ENCODE data around the gene KCTD5. TPM values are rescaled to one million over a fixed set of nuclear protein-coding genes. Genes with fewer than 3 reads are reported as not detected.

KCTD5 gene
- total and polyA plus RNA-seq, 2 of the 8 experiments (the other 6 are each of a cell fraction or from before 2014, with no cell fraction given) = 26.6 to 31.8 TPM

DNA sequence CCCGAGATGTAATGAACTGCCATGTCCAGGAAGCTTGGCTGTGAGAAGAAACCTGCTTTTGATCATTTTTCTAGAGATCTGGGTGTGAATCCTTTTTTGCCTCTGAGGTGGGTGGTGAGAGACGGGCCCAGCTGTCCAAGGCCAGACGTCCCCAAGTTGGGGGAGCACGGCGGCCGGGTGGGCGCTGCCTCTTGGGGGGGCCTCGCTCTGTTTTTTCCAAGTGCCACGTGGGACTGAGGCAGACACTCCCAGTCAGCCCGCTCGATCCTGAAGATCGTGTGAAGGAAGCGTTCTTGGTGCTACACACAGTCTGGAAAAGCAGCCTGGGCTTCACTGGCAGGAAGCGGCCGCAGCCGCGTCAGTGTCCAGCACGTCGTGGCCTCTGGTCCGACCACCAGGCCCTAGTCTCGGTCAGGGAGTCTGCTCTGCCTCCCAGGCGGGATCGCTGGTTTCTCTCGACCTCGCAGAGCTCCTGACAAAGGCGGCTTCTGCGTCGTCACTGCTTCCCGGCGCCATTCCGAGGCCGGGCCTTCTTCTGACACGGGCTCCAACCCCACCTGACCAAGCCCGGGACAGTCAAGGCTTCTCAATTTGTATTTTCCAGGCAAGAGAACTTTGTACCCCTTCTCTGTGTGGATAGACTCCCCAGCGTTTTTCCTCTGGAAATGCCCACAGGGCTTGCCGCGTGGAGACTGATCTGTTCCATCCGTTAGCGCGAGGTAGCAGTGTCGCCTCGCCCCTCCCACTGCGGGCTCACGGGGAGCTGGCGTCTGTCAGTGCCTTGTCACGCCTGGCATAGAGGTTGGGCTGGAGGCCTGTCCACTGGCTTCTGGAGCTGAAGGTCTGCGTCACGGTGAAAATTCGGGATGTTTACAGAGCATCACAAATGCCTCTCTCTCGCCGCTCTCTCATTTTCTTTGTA lies 25.3 kb downstream of the KCTD5 start:
- ChIA-PET POLR2A (ENCODE audit: partially characterized antibody) (interaction anchor here (0.8 to 3.4 kb wide), 4 partner anchors 9 to 61 kb away, joined by 3 to 9 read pairs (median 6); partner anchors contain the start of gene PRSS27), CTCF (ENCODE audit: partially characterized antibody) (interaction anchor here (0.6 to 1.8 kb wide), 2 partner anchors 8 to 356 kb away, joined by 3 read pairs; no protein-coding TSS in a partner anchor)
- Histone ChIP-seq H2AK5ac (ENCODE audit: low read depth, low read length) (no peak overlapping the region), H3K79me2 (ENCODE audit: control insufficient read depth in 1 of 2, insufficient read depth in 2 of 2, low read length in 2 of 2) (no peaks in the 10 kb centered on the region), H3K18ac (ENCODE audit: extremely low read depth, low read length) (no peak overlapping the region), H4K5ac (ENCODE audit: insufficient read length, low read depth, low read length) (no peak overlapping the region), H3K56ac (replicated peaks; ENCODE audit: insufficient read length, low read depth, low read length) (no peak overlapping the region), H2BK15ac (ENCODE audit: low read length) (no peak overlapping the region), H3K4me3 (ENCODE audit: extremely low read depth in 1 of 4, insufficient read depth in 2 of 4, low read depth in 3 of 4, low read length in 4 of 4) (no peak overlapping the region), H4K91ac (replicated peaks; ENCODE audit: insufficient read length, low read length) (no peak overlapping the region), H3K36me3 (ENCODE audit: control insufficient read depth in 2 of 4, insufficient read depth in 4 of 4, low read length in 3 of 4) (peaks cover 4 to 20% (median 11%) of the 10 kb centered on the region in 4 experiments; a peak in 5 of 8 replicates), H3K14ac (ENCODE audit: insufficient read length) (no peak overlapping the region), H2BK120ac (replicated peaks; ENCODE audit: low read depth, low read length) (no peak overlapping the region), H2BK20ac (ENCODE audit: low read length) (no peak overlapping the region), H2BK12ac (ENCODE audit: low read depth, low read length) (no peak overlapping the region), H3K9me3 (ENCODE audit: insufficient read depth in 2 of 2, low read depth in 1 of 2, low read length in 1 of 2) (no peaks in the 10 kb centered on the region), H3K27ac (ENCODE audit: low read depth, low read length) (no peak overlapping the region), H4K8ac (ENCODE audit: extremely low read depth, insufficient read depth, low read length) (no peak overlapping the region), H3K23me2 (ENCODE audit: low read depth, low read length) (peaks cover 2% of the 10 kb centered on the region; the same call in 1 of the 2 replicates), H3K4me1 (replicated peaks in 1 of 4; ENCODE audit: control insufficient read depth in 3 of 4, insufficient read depth in 4 of 4, low read length in 3 of 4) (no peaks in the 10 kb centered on the region), H3K23ac (ENCODE audit: insufficient read length) (no peak overlapping the region), H3K4ac (replicated peaks; ENCODE audit: insufficient read length, low read depth, low read length) (no peak overlapping the region), H4K20me1 (replicated peaks in 1 of 2; ENCODE audit: control insufficient read depth in 1 of 2, insufficient read depth in 2 of 2, low read length in 2 of 2) (peaks cover 4 to 23% of the 10 kb centered on the region in 2 experiments), H3K9ac (replicated peaks in 1 of 4; ENCODE audit: extremely low read depth in 1 of 4, low read depth in 3 of 4, low read length in 3 of 4) (no peak overlapping the region), H2AFZ (ENCODE audit: low read length) (no peak overlapping the region), H3K27me3 (replicated peaks in 1 of 4; ENCODE audit: control insufficient read depth in 3 of 4, extremely low read depth in 1 of 4, insufficient read depth in 3 of 4, low read length in 3 of 4) (no peaks in the 10 kb centered on the region), H2BK5ac (ENCODE audit: low read depth, low read length) (no peak overlapping the region), H3K79me1 (ENCODE audit: low read depth, low read length) (no peaks in the 10 kb centered on the region), H3K4me2 (ENCODE audit: insufficient read depth in 1 of 2, low read depth in 2 of 2, low read length in 2 of 2) (no peak overlapping the region)
- no peak for FAIRE-seq
- no peak for DNase-seq (ENCODE audit: low read depth in 1 of 2, low spot score in 2 of 2)
- WGBS, 2 experiments (ENCODE audit: extremely low coverage in 1 of 2, insufficient coverage in 1 of 2, insufficient read length in 1 of 2, insufficient replicate concordance in 2 of 2, low coverage in 1 of 2, low lambda C conversion rate in 2 of 2, missing lambda C conversion rate in 1 of 2) = 91% methylated on average over 47 of the region's 51 CpGs; no CpG with 5 or more reads in 1 of the 2 experiments
- TF ChIP-seq CREB1 (IDR thresholded peaks at IDR 0.05) (no peak), JUN (IDR thresholded peaks at IDR 0.05; ENCODE audit: low read depth, low read length) (no peak), HDAC6 (IDR thresholded peaks at IDR 0.05; ENCODE audit: low read depth, low read length) (no peak), POLR2AphosphoS5 (IDR thresholded peaks at IDR 0.05; ENCODE audit: low read depth, low read length) (no peak), RNF2 (IDR thresholded peaks at IDR 0.05; ENCODE audit: borderline replicate concordance, low read depth, low read length, missing control alignments, poor library complexity, severe bottlenecking) (no peak), SUZ12 (IDR thresholded peaks at IDR 0.05; ENCODE audit: low read length) (no peak), ASH2L (IDR thresholded peaks at IDR 0.05; ENCODE audit: low read length) (no peak), SIRT6 (IDR thresholded peaks at IDR 0.05; ENCODE audit: low read length) (no peak), CBX8 (IDR thresholded peaks at IDR 0.05; ENCODE audit: borderline replicate concordance, low read depth, low read length) (no peak)
- TF ChIP-seq, protein P1, sequence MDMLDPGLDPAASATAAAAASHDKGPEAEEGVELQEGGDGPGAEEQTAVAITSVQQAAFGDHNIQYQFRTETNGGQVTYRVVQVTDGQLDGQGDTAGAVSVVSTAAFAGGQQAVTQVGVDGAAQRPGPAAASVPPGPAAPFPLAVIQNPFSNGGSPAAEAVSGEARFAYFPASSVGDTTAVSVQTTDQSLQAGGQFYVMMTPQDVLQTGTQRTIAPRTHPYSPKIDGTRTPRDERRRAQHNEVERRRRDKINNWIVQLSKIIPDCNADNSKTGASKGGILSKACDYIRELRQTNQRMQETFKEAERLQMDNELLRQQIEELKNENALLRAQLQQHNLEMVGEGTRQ (IDR thresholded peaks at IDR 0.05; ENCODE audit: low read length) = no peak
- TF ChIP-seq, protein P2, sequence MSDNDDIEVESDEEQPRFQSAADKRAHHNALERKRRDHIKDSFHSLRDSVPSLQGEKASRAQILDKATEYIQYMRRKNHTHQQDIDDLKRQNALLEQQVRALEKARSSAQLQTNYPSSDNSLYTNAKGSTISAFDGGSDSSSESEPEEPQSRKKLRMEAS (IDR thresholded peaks at IDR 0.05) = no peak
